Tibial nerve (tissue), 4 donors: ENCODE measurements around the gene DIP2C. TPM values are rescaled to one million over a fixed set of nuclear protein-coding genes. Genes with fewer than 3 reads are reported as not detected.
A peak's percentile ranks its signal among the peaks of the same experiment; 100 is the strongest.

Experiments used
- DNase-seq, 2 donors: peaks; one replicate each; pipeline ENCODE4 v3.0.0-alpha.2; 2019; ENCODE audit warnings: low spot score in 2 of 2
- H3K27ac ChIP-seq, 4 donors: fragments of 200-600 bp; sonication (generic) in 3 of 4; one replicate each; pipeline ENCODE4 v1.5.1; 2017 to 2019; ENCODE audit warnings: mild to moderate bottlenecking in 1 of 4
- H3K27me3 ChIP-seq, 2 donors: fragments of 200-600 bp; sonication (generic) in 1 of 2; one replicate each; pipeline versions ENCODE4 v1.5.1 to v1.6.0; 2017 to 2019
- H3K36me3 ChIP-seq, 3 donors: fragments of 200-600 bp; sonication (generic); one replicate each; pipeline ENCODE4 v1.5.1; 2018 to 2019
- H3K4me1 ChIP-seq, 4 donors: fragments of 200-600 bp; sonication (generic) in 3 of 4; one replicate each; pipeline ENCODE4 v1.5.1; 2017 to 2019
- H3K4me3 ChIP-seq, 4 donors: fragments of 200-600 bp; sonication (generic) in 3 of 4; one replicate each; pipeline ENCODE4 v1.5.1; 2017 to 2019; ENCODE audit warnings: mild to moderate bottlenecking in 1 of 4, moderate library complexity in 1 of 4
- H3K9me3 ChIP-seq, 4 donors: fragments of 200-600 bp; sonication (generic) in 3 of 4; one replicate each; pipeline ENCODE4 v1.5.1; 2017 to 2019
- CTCF ChIP-seq, 5 experiments: fragments of 200-600 bp in 3 of 5; fragments of 450-650 bp in 2 of 5; sonication (generic) in 3 of 5; IDR thresholded peaks; one replicate each; pipeline ENCODE4 v1.5.1; 2016 to 2019; ENCODE audit warnings: antibody characterized with exemption in 5 of 5, mild to moderate bottlenecking in 3 of 5, moderate library complexity in 2 of 5
- EP300 ChIP-seq, 2 donors: sonication (generic); formaldehyde crosslinking; IDR thresholded peaks; one replicate each; pipeline ENCODE4 v1.6.1; 2017; ENCODE audit warnings: antibody characterized with exemption in 2 of 2, mild to moderate bottlenecking in 1 of 2
- POLR2A ChIP-seq, 2 donors: fragments of 450-650 bp; IDR thresholded peaks; one replicate each; pipeline ENCODE4 v1.6.1; 2017; ENCODE audit warnings: antibody characterized with exemption in 2 of 2, mild to moderate bottlenecking in 2 of 2, moderate library complexity in 2 of 2
- WGBS, 2 donors: methylation state at CpG; one replicate each; pipeline ENCODE4 v1.1.5; 2018; 5-methylcytosine and 5-hydroxymethylcytosine counted together
- total RNA-seq, 4 donors: library from RNA; depleted of rRNA; stranded (reverse); fragments of >200 nt; gene quantifications; one replicate each; pipeline ENCODE4 v1.1.0, GENCODE V29; 2016

DIP2C gene
- total RNA-seq, 4 donors from 2014 or later, result 31.4 to 46.5 (median 36.0) TPM

- H3K27ac ChIP-seq, result peak overlapping the region in 3 of 4 donors; percentile 32 to 96 (median 95)
- H3K4me1 ChIP-seq, result peaks cover 3 to 76% (median 28%) of the 10 kb centered on the region in 4 donors
- TF ChIP-seq POLR2A (IDR thresholded peaks at IDR 0.05), result no peak
- TF ChIP-seq CTCF (IDR thresholded peaks at IDR 0.05), result no peak
- no peaks in the 10 kb centered on the region for H3K36me3 ChIP-seq
- no peaks in the 10 kb centered on the region for H3K27me3 ChIP-seq
- H3K4me3 ChIP-seq, result no peak overlapping the region
- 88 to 95% methylated on average over 16 to 24 of the region's 25 CpGs for WGBS, 2 donors
- no peaks in the 10 kb centered on the region for H3K9me3 ChIP-seq
- DNase-seq, result no peak
These were observed 60.1 kb downstream of the DIP2C start for GRCh38 chr10:629186-629998.

GRCh38 chr10:628386-629045 lies 61.0 kb downstream of the DIP2C start:
- TF ChIP-seq CTCF (IDR thresholded peaks at IDR 0.05) (no peak), POLR2A (IDR thresholded peaks at IDR 0.05) (peak in 1 of 2 donors; percentile 31), EP300 (IDR thresholded peaks at IDR 0.05) (peak in 1 of 2 donors; percentile 79)
- Histone ChIP-seq H3K4me1 (peaks cover 3 to 77% (median 34%) of the 10 kb centered on the region in 4 donors), H3K4me3 (peak overlapping the region in 1 of 4 donors; percentile 9), H3K27me3 (no peaks in the 10 kb centered on the region), H3K27ac (peak overlapping the region; percentile 13 to 96 (median 64)), H3K36me3 (no peaks in the 10 kb centered on the region), H3K9me3 (no peaks in the 10 kb centered on the region)
- WGBS, 2 donors, result 45 to 80% methylated on average over 18 to 19 of the region's 19 CpGs
- no peak for DNase-seq

- Histone ChIP-seq H3K27ac (peak overlapping the region; percentile 81 to 96 (median 96)), H3K36me3 (no peaks in the 10 kb centered on the region), H3K4me1 (peaks cover 3 to 85% (median 34%) of the 10 kb centered on the region in 4 donors), H3K9me3 (no peaks in the 10 kb centered on the region), H3K27me3 (no peaks in the 10 kb centered on the region), H3K4me3 (no peak overlapping the region)
- TF ChIP-seq EP300 (IDR thresholded peaks at IDR 0.05) (no peak), CTCF (IDR thresholded peaks at IDR 0.05) (no peak), POLR2A (IDR thresholded peaks at IDR 0.05) (no peak)
- no peak for DNase-seq
- WGBS, 2 donors, result 93% methylated on average over 46 of the region's 46 CpGs
These were observed 62.2 kb downstream of the DIP2C start for GRCh38 chr10:627032-627992.

DNA sequence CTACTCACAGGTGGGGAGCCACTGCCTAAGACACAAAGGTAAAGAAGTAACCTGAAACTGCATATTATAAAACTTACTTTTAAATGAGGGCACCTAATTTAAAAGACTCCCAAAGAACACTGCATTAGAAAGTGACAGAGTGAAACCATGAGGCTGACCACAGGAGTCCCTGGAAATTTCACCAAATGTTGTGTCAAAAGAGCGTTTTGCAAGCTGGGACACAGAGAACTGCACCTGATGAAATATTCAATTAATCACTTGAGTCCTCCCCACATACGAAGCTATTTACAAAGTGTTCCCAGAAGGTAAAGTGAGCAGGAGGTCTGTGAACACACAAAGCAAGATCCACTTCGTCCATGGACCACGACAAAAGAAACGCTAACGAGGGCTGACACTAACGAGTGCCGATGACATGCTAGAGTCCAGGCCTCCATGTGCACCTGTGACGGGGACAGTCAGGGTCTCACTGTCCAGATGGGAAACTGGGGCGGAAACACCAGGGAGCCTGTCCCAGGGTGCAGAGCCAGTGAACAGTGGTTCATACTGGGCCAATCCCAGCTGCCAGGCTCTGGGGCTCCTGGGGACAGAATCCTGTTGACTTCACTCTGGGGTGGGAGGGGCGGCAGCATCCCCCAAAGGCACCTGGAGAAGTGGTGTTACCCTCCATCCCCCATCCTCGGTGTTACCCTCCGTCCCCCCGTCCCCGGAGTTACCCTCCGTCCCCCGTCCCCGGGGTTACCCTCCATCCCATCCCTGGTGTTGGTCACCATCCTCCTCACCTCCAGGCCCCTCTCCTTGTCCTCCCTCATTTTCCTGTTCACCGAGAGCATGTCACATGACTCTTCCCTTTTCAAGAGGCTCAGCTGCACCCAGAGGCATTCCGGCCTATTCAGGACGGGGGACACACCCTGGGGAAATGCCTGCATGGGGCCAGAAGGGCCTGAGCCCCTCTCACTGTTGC lies 63.4 kb downstream of the DIP2C start:
- TF ChIP-seq EP300 (IDR thresholded peaks at IDR 0.05) (no peak), POLR2A (IDR thresholded peaks at IDR 0.05) (no peak), CTCF (IDR thresholded peaks at IDR 0.05) (no peak)
- Histone ChIP-seq H3K9me3 (no peaks in the 10 kb centered on the region), H3K27ac (peak overlapping the region; percentile 81 to 96 (median 96)), H3K36me3 (no peaks in the 10 kb centered on the region), H3K27me3 (no peaks in the 10 kb centered on the region), H3K4me3 (peak overlapping the region in 1 of 4 donors; percentile 33), H3K4me1 (peaks cover 3 to 83% (median 37%) of the 10 kb centered on the region in 4 donors)
- WGBS, 2 donors, result 88 to 91% methylated on average over 21 of the region's 21 CpGs
- no peak for DNase-seq
